Measurements from ENCODE around the gene NAPEPLD. TPM values are rescaled to one million over a fixed set of nuclear protein-coding genes. Genes with fewer than 3 reads are reported as not detected.

The NAPEPLD gene
- total and polyA plus RNA-seq, 2 of the 8 experiments (the other 6 are each of a cell fraction or from before 2014, with no cell fraction given): 4.2 to 9.9 TPM

DNA sequence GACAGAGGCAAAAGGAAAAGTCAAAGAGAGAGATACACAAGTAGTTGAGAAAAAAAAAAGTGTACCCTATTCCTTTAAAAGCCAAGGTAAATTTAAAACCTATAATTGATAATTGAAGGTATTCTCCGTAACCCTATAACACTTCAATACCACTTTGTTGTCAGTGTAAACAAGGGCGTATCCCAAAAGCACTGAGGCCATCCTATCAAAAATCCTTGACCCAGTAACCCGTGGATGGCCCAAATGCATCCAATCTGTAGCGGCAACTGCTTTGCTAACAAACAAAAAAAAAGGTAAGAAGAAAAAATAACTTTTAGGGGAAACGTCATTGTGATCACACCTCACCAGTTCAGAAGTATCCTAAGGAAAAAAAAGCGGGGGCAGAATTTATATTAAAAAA is 5.1 kb upstream of the NAPEPLD start (continued):
- TF ChIP-seq, protein P1, sequence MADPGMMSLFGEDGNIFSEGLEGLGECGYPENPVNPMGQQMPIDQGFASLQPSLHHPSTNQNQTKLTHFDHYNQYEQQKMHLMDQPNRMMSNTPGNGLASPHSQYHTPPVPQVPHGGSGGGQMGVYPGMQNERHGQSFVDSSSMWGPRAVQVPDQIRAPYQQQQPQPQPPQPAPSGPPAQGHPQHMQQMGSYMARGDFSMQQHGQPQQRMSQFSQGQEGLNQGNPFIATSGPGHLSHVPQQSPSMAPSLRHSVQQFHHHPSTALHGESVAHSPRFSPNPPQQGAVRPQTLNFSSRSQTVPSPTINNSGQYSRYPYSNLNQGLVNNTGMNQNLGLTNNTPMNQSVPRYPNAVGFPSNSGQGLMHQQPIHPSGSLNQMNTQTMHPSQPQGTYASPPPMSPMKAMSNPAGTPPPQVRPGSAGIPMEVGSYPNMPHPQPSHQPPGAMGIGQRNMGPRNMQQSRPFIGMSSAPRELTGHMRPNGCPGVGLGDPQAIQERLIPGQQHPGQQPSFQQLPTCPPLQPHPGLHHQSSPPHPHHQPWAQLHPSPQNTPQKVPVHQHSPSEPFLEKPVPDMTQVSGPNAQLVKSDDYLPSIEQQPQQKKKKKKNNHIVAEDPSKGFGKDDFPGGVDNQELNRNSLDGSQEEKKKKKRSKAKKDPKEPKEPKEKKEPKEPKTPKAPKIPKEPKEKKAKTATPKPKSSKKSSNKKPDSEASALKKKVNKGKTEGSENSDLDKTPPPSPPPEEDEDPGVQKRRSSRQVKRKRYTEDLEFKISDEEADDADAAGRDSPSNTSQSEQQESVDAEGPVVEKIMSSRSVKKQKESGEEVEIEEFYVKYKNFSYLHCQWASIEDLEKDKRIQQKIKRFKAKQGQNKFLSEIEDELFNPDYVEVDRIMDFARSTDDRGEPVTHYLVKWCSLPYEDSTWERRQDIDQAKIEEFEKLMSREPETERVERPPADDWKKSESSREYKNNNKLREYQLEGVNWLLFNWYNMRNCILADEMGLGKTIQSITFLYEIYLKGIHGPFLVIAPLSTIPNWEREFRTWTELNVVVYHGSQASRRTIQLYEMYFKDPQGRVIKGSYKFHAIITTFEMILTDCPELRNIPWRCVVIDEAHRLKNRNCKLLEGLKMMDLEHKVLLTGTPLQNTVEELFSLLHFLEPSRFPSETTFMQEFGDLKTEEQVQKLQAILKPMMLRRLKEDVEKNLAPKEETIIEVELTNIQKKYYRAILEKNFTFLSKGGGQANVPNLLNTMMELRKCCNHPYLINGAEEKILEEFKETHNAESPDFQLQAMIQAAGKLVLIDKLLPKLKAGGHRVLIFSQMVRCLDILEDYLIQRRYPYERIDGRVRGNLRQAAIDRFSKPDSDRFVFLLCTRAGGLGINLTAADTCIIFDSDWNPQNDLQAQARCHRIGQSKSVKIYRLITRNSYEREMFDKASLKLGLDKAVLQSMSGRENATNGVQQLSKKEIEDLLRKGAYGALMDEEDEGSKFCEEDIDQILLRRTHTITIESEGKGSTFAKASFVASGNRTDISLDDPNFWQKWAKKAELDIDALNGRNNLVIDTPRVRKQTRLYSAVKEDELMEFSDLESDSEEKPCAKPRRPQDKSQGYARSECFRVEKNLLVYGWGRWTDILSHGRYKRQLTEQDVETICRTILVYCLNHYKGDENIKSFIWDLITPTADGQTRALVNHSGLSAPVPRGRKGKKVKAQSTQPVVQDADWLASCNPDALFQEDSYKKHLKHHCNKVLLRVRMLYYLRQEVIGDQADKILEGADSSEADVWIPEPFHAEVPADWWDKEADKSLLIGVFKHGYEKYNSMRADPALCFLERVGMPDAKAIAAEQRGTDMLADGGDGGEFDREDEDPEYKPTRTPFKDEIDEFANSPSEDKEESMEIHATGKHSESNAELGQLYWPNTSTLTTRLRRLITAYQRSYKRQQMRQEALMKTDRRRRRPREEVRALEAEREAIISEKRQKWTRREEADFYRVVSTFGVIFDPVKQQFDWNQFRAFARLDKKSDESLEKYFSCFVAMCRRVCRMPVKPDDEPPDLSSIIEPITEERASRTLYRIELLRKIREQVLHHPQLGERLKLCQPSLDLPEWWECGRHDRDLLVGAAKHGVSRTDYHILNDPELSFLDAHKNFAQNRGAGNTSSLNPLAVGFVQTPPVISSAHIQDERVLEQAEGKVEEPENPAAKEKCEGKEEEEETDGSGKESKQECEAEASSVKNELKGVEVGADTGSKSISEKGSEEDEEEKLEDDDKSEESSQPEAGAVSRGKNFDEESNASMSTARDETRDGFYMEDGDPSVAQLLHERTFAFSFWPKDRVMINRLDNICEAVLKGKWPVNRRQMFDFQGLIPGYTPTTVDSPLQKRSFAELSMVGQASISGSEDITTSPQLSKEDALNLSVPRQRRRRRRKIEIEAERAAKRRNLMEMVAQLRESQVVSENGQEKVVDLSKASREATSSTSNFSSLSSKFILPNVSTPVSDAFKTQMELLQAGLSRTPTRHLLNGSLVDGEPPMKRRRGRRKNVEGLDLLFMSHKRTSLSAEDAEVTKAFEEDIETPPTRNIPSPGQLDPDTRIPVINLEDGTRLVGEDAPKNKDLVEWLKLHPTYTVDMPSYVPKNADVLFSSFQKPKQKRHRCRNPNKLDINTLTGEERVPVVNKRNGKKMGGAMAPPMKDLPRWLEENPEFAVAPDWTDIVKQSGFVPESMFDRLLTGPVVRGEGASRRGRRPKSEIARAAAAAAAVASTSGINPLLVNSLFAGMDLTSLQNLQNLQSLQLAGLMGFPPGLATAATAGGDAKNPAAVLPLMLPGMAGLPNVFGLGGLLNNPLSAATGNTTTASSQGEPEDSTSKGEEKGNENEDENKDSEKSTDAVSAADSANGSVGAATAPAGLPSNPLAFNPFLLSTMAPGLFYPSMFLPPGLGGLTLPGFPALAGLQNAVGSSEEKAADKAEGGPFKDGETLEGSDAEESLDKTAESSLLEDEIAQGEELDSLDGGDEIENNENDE (IDR thresholded peaks at IDR 0.05; ENCODE audit: insufficient replicate concordance, low read length): no peak
- no peak for TF ChIP-seq POLR2A (IDR thresholded peaks at IDR 0.05; ENCODE audit: control extremely low read depth in 1 of 2, low read depth in 2 of 2, low read length in 2 of 2)
- no peak for TF ChIP-seq NANOG (IDR thresholded peaks at IDR 0.05; ENCODE audit: insufficient read depth, low read depth, low read length, poor library complexity, severe bottlenecking)
- no peak for TF ChIP-seq RAD21 (IDR thresholded peaks at IDR 0.05 in 1 of 2, conservative IDR thresholded peaks at IDR 0.05 in 1 of 2; ENCODE audit: low read depth in 2 of 2, low read length in 2 of 2)
- no peak for TF ChIP-seq KDM4A (IDR thresholded peaks at IDR 0.05; ENCODE audit: low read depth, low read length, severe bottlenecking)
- no peak for TF ChIP-seq HDAC2 (IDR thresholded peaks at IDR 0.05; ENCODE audit: borderline replicate concordance in 1 of 2, low read depth in 2 of 2, low read length in 2 of 2)
- TF ChIP-seq SP1 (IDR thresholded peaks at IDR 0.05; ENCODE audit: low read depth, low read length): no peak
- no peak for TF ChIP-seq GABPA (IDR thresholded peaks at IDR 0.05; ENCODE audit: borderline replicate concordance, insufficient read depth, low read length)
- no peak for TF ChIP-seq GTF2F1 (IDR thresholded peaks at IDR 0.05; ENCODE audit: borderline replicate concordance, low read depth, low read length)
- TF ChIP-seq MAFK (IDR thresholded peaks at IDR 0.05; ENCODE audit: low read depth, low read length): no peak

Measured in H1 (cell line).